ENCODE data around the gene SEC61G.

SEC61G gene

DNA sequence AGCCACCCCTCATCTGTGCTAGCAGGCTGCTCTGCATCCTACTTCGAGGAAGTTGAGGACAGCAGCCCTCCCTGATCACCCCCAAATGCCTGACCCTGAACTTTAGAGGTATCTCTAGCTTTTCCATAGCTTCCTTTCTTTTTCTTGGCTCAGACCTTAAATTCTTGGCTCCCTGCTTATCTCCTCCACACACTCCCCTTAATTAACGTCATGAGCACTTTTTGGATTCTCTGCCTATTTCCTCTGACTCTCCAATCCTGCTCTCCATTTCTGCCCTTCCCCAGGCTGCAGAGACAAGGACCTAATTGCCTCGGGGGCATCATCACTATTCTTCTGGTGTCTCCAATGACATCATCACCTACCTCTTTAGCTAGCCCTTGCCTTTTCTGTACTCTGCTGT, 40.8 kb upstream of the SEC61G start:
- no peaks in the 10 kb centered on the region for H3K9me3 ChIP-seq (ENCODE audit: insufficient read depth, low read depth, low read length)
- no peaks in the 10 kb centered on the region for H3K36me3 ChIP-seq (ENCODE audit: insufficient read depth, low read length)

DNA sequence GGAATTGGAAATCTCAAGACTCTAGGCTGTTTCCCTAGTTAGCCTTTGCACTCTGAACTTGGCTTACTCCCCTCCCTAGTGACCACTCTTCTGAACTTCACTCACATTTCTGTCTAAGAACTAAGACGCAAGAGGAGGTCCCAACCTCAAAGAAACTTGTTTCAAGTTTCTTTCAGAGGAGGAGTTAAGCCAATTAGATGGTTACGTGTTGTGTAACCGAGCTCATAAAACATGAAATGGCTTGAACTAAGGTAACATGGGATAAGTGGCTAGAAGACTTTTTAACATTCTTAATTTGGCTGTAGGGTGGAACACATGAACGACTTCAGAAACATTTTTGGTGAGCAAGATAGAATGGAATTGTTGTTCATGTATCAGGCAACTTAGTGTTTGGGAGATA, 39.5 kb upstream of the SEC61G start:
- H3K27me3 ChIP-seq (ENCODE audit: insufficient read depth, low read length, poor library complexity, severe bottlenecking): no peaks in the 10 kb centered on the region
- H3K9me3 ChIP-seq (ENCODE audit: insufficient read depth, low read depth, low read length): no peaks in the 10 kb centered on the region
- no peaks in the 10 kb centered on the region for H3K9me2 ChIP-seq (replicated peaks; ENCODE audit: low read depth, low read length)
- H3K4me1 ChIP-seq (ENCODE audit: insufficient read depth, low read length, poor library complexity, severe bottlenecking): no peaks in the 10 kb centered on the region
- H3F3A ChIP-seq (ENCODE audit: low read depth): no peaks in the 10 kb centered on the region
- no peaks in the 10 kb centered on the region for H4K20me1 ChIP-seq (ENCODE audit: insufficient read depth, low read length, poor library complexity, severe bottlenecking)
- TF ChIP-seq, protein P1, sequence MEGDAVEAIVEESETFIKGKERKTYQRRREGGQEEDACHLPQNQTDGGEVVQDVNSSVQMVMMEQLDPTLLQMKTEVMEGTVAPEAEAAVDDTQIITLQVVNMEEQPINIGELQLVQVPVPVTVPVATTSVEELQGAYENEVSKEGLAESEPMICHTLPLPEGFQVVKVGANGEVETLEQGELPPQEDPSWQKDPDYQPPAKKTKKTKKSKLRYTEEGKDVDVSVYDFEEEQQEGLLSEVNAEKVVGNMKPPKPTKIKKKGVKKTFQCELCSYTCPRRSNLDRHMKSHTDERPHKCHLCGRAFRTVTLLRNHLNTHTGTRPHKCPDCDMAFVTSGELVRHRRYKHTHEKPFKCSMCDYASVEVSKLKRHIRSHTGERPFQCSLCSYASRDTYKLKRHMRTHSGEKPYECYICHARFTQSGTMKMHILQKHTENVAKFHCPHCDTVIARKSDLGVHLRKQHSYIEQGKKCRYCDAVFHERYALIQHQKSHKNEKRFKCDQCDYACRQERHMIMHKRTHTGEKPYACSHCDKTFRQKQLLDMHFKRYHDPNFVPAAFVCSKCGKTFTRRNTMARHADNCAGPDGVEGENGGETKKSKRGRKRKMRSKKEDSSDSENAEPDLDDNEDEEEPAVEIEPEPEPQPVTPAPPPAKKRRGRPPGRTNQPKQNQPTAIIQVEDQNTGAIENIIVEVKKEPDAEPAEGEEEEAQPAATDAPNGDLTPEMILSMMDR (conservative IDR thresholded peaks at IDR 0.05; ENCODE audit: low read length): no peak
- no peak for TF ChIP-seq EZH2phosphoT487 (IDR thresholded peaks at IDR 0.05; ENCODE audit: borderline replicate concordance)
- H3K79me2 ChIP-seq (ENCODE audit: insufficient read depth, low read length): no peaks in the 10 kb centered on the region
- H3K4me2 ChIP-seq (ENCODE audit: low read depth, low read length, poor library complexity, severe bottlenecking): no peak overlapping the region
- no peaks in the 10 kb centered on the region for H3K36me3 ChIP-seq (ENCODE audit: insufficient read depth, low read length)
- H2AFZ ChIP-seq (ENCODE audit: low read length): no peak overlapping the region
- H3K9ac ChIP-seq (ENCODE audit: low read depth, low read length, poor library complexity, severe bottlenecking): no peak overlapping the region
- H3K4me3 ChIP-seq (ENCODE audit: low read length, poor library complexity, severe bottlenecking): no peak overlapping the region

More for the DNA sequence above, 40.8 kb upstream of the SEC61G start:
- no peaks in the 10 kb centered on the region for H3K9me2 ChIP-seq (replicated peaks; ENCODE audit: low read depth, low read length)
- no peak overlapping the region for H3K4me2 ChIP-seq (ENCODE audit: low read depth, low read length, poor library complexity, severe bottlenecking)
- H3K9ac ChIP-seq (ENCODE audit: low read depth, low read length, poor library complexity, severe bottlenecking): no peak overlapping the region
- no peaks in the 10 kb centered on the region for H3K4me1 ChIP-seq (ENCODE audit: insufficient read depth, low read length, poor library complexity, severe bottlenecking)
- H3K4me3 ChIP-seq (ENCODE audit: low read length, poor library complexity, severe bottlenecking): no peak overlapping the region
- no peaks in the 10 kb centered on the region for H3K79me2 ChIP-seq (ENCODE audit: insufficient read depth, low read length)
- TF ChIP-seq, protein P1 (conservative IDR thresholded peaks at IDR 0.05; ENCODE audit: low read length): no peak
- TF ChIP-seq EZH2phosphoT487 (IDR thresholded peaks at IDR 0.05; ENCODE audit: borderline replicate concordance): no peak
- no peaks in the 10 kb centered on the region for H3F3A ChIP-seq (ENCODE audit: low read depth)
- H3K27me3 ChIP-seq (ENCODE audit: insufficient read depth, low read length, poor library complexity, severe bottlenecking): no peaks in the 10 kb centered on the region
- no peaks in the 10 kb centered on the region for H4K20me1 ChIP-seq (ENCODE audit: insufficient read depth, low read length, poor library complexity, severe bottlenecking)
- no peak overlapping the region for H2AFZ ChIP-seq (ENCODE audit: low read length)

DNA sequence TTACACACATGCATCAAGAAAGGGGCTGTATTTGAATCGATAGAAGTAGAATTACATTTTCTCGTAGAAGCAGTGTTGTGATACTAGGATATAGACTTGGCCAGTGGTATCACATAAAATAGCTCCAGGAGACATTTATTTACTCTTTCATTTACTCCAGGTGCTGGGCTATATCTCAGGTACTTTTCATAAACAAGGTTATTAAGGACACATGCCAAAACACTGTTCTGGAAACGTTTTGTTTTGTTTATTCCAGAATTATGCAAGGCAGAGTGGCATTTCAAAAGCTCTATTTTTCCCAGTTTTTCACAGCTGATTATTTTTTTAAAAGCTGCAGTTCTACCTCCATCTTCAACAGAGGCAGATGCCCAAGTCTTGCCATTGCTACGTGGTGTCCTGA, 37.8 kb upstream of the SEC61G start:
- H3K4me2 ChIP-seq (ENCODE audit: low read depth, low read length, poor library complexity, severe bottlenecking): no peak overlapping the region
- H3K9me2 ChIP-seq (replicated peaks; ENCODE audit: low read depth, low read length): no peaks in the 10 kb centered on the region
- no peaks in the 10 kb centered on the region for H3K36me3 ChIP-seq (ENCODE audit: insufficient read depth, low read length)
- TF ChIP-seq, protein P1 (conservative IDR thresholded peaks at IDR 0.05; ENCODE audit: low read length): no peak
- TF ChIP-seq EZH2phosphoT487 (IDR thresholded peaks at IDR 0.05; ENCODE audit: borderline replicate concordance): no peak
- no peaks in the 10 kb centered on the region for H3K79me2 ChIP-seq (ENCODE audit: insufficient read depth, low read length)
- H3K4me1 ChIP-seq (ENCODE audit: insufficient read depth, low read length, poor library complexity, severe bottlenecking): no peaks in the 10 kb centered on the region
- no peak overlapping the region for H3K9ac ChIP-seq (ENCODE audit: low read depth, low read length, poor library complexity, severe bottlenecking)
- H3K4me3 ChIP-seq (ENCODE audit: low read length, poor library complexity, severe bottlenecking): no peak overlapping the region
- no peak overlapping the region for H2AFZ ChIP-seq (ENCODE audit: low read length)
- H3K9me3 ChIP-seq (ENCODE audit: insufficient read depth, low read depth, low read length): no peaks in the 10 kb centered on the region
- no peaks in the 10 kb centered on the region for H3K27me3 ChIP-seq (ENCODE audit: insufficient read depth, low read length, poor library complexity, severe bottlenecking)
- no peaks in the 10 kb centered on the region for H3F3A ChIP-seq (ENCODE audit: low read depth)
- H4K20me1 ChIP-seq (ENCODE audit: insufficient read depth, low read length, poor library complexity, severe bottlenecking): no peaks in the 10 kb centered on the region

Data from Loucy (cell line).